B cell (primary cell): ENCODE measurements around the gene DDRGK1. TPM values are rescaled to one million over a fixed set of nuclear protein-coding genes. Genes with fewer than 3 reads are reported as not detected.

Experiments
- ATAC-seq: fragments of 200-7000 bp; cut with Tn5 transposase; one replicate; pipeline ENCODE4 v1.10.0; 2021; ENCODE audit warnings: low read depth, mild to moderate bottlenecking, moderate number of reproducible peaks, moderate library complexity
- CTCF ChIA-PET: fragments of 350-600 bp; sonication (Branson Sonifier 250); formaldehyde crosslinking; loops from one replicate; lab custom pipeline; 2021; ENCODE audit warnings: antibody characterized with exemption, inconsistent platforms; lab: Charles Lee
- POLR2A ChIA-PET: fragments of 350-600 bp; sonication (Branson Sonifier 250); formaldehyde crosslinking; loops from one replicate; lab custom pipeline; 2021; ENCODE audit warnings: antibody characterized with exemption; lab: Charles Lee
- DNase-seq: peaks from one replicate; pipeline ENCODE4 v3.0.0; 2013
- H2AFZ ChIP-seq: 2 replicates; pipeline ENCODE4 v1.6.1; 2012; ENCODE audit warnings: mild to moderate bottlenecking, low read depth, low read length; ENCODE audit not compliant: insufficient read depth, poor library complexity, severe bottlenecking
- H3K27ac ChIP-seq, 2 donors: 1 replicate in 1 of 2; 2 replicates in 1 of 2; pipeline ENCODE4 v1.5.1; 2012 to 2013; ENCODE audit warnings: low read length in 2 of 2, mild to moderate bottlenecking in 2 of 2, moderate library complexity in 1 of 2
- H3K27me3 ChIP-seq, 4 experiments: fragments of 200-600 bp in 1 of 4; sonication (generic) in 1 of 4; replicated peaks in 1 of 4; 1 replicate in 2 of 4; 2 replicates in 2 of 4; pipeline versions ENCODE4 v1.6.1 to v1.7.0; 2013 to 2016; ENCODE audit warnings: low read length in 3 of 4, mild to moderate bottlenecking in 2 of 4, mixed read lengths in 1 of 4, moderate library complexity in 1 of 4; ENCODE audit not compliant: insufficient read depth in 4 of 4, control insufficient read depth in 3 of 4; ENCODE audit errors: control extremely low read depth in 1 of 4
- H3K36me3 ChIP-seq, 2 experiments: replicated peaks in 1 of 2; 1 replicate in 1 of 2; 2 replicates in 1 of 2; pipeline versions ENCODE4 v1.6.1 to v1.7.1; 2013; ENCODE audit warnings: low read length in 1 of 2; ENCODE audit not compliant: insufficient read depth in 2 of 2, control insufficient read depth in 1 of 2; ENCODE audit errors: control extremely low read depth in 1 of 2, extremely low read depth in 1 of 2
- H3K4me1 ChIP-seq, 2 donors: fragments of 200-600 bp in 1 of 2; sonication (generic) in 1 of 2; 1 replicate in 1 of 2; 2 replicates in 1 of 2; pipeline versions ENCODE4 v1.5.1 to v1.6.1; 2013 to 2017; ENCODE audit warnings: low read length in 2 of 2; ENCODE audit not compliant: control insufficient read depth in 2 of 2, insufficient read depth in 2 of 2
- H3K4me2 ChIP-seq: replicated peaks from 2 replicates; pipeline ENCODE3; 2012; ENCODE audit warnings: mild to moderate bottlenecking, low read depth, low read length; ENCODE audit not compliant: poor library complexity, severe bottlenecking
- H3K4me3 ChIP-seq, 5 experiments: fragments of 200-600 bp in 1 of 5; sonication (generic) in 1 of 5; 1 replicate in 3 of 5; 2 replicates in 2 of 5; pipeline versions ENCODE4 v1.5.1 to v1.7.0; 2011 to 2016; ENCODE audit warnings: low read length in 4 of 5, mild to moderate bottlenecking in 4 of 5, low read depth in 2 of 5, control low read depth in 1 of 5, moderate library complexity in 1 of 5; ENCODE audit not compliant: insufficient read depth in 1 of 5; ENCODE audit errors: control extremely low read depth in 1 of 5, extremely low read depth in 1 of 5
- H3K79me2 ChIP-seq: fragments of 200-600 bp; sonication (generic); one replicate; pipeline ENCODE4 v1.6.0; 2016; ENCODE audit warnings: low read length; ENCODE audit not compliant: control insufficient read depth, insufficient read depth
- H3K9ac ChIP-seq: fragments of 200-600 bp; sonication (generic); 2 replicates; pipeline ENCODE4 v1.6.1; 2017; ENCODE audit warnings: mild to moderate bottlenecking, low read length, moderate library complexity
- H3K9me3 ChIP-seq, 3 donors: one replicate each; pipeline versions ENCODE4 v1.6.1 to v1.7.1; 2013; ENCODE audit warnings: low read length in 2 of 3; ENCODE audit not compliant: control insufficient read depth in 2 of 3, insufficient read depth in 1 of 3; ENCODE audit errors: control extremely low read depth in 1 of 3
- H4K20me1 ChIP-seq: 2 replicates; pipeline ENCODE4 v1.6.0; 2012; ENCODE audit warnings: mild to moderate bottlenecking, low read length; ENCODE audit not compliant: insufficient read depth, control insufficient read depth, poor library complexity, severe bottlenecking
- H3K27ac Mint-ChIP-seq: one replicate; pipeline ENCODE4 v1.8.0; 2021; ENCODE audit warnings: mixed read lengths
- H3K27me3 Mint-ChIP-seq: one replicate; pipeline ENCODE4 v1.8.0; 2021; ENCODE audit warnings: mixed read lengths
- H3K4me1 Mint-ChIP-seq: one replicate; pipeline ENCODE4 v1.8.0; 2021; ENCODE audit warnings: mixed read lengths
- H3K4me3 Mint-ChIP-seq: one replicate; pipeline ENCODE4 v1.8.0; 2021; ENCODE audit warnings: mixed read lengths
- H3K9me3 Mint-ChIP-seq: one replicate; pipeline ENCODE4 v1.8.0; 2022; ENCODE audit warnings: mixed read lengths; ENCODE audit not compliant: insufficient read depth
- CTCF ChIP-seq: fragments of 200-600 bp; IDR thresholded peaks from one replicate; pipeline ENCODE4 v1.8.0; 2022; ENCODE audit warnings: antibody characterized with exemption, mild to moderate bottlenecking
- EZH2 ChIP-seq: IDR thresholded peaks from 2 replicates; pipeline ENCODE4 v1.6.1; 2012; ENCODE audit warnings: borderline replicate concordance, low read depth, mild to moderate bottlenecking, moderate library complexity, low read length; ENCODE audit not compliant: insufficient read depth, poor library complexity, severe bottlenecking
- WGBS: methylation state at CpG from one replicate; pipeline ENCODE4 v1.1.5; 2013; ENCODE audit warnings: missing lambda C conversion rate; ENCODE audit not compliant: insufficient coverage; 5-methylcytosine and 5-hydroxymethylcytosine counted together
- intact Hi-C: fragments of 100-400 bp; cut with micrococcal nuclease; formaldehyde crosslinking; loops from one replicate; pipeline ENCODE4 v1.10.0; 2022
- polyA plus RNA-seq: library from polyadenylated mRNA; depleted of rRNA; stranded (reverse); fragments of >200 nt; gene quantifications from 2 replicates; pipeline ENCODE4 v1.2.3, GENCODE V29; 2012
- total RNA-seq, 2 donors: library from RNA; stranded (reverse); fragments of 120-200 nt in 1 of 2; gene quantifications; 1 replicate in 1 of 2; 2 replicates in 1 of 2; pipeline versions ENCODE4 v1.2.3 to v1.2.4, GENCODE V29; 2013 to 2022

Gene DDRGK1
- total and polyA plus RNA-seq, 2 donors (not counting 1 experiment from before 2014, with no cell fraction given) = 35.6 to 51.9 TPM

GRCh38 chr20:3161316-3162079 is 43.0 kb downstream of the DDRGK1 start:
- peaks cover 3% of the 10 kb centered on the region for H3K27me3 Mint-ChIP-seq
- WGBS = 88% methylated on average over 3 of the region's 5 CpGs
- ATAC-seq (no peak), DNase-seq (no peak)
- Histone ChIP-seq H3K4me1 (peaks cover 24 to 34% of the 10 kb centered on the region in 2 donors), H3K27ac (no peak overlapping the region), H3K9me3 (peaks cover 0 to 4% (median 0%) of the 10 kb centered on the region in 3 donors), H3K27me3 (peaks cover 0 to 20% (median 4%) of the 10 kb centered on the region in 4 experiments), H4K20me1 (peaks cover 22% of the 10 kb centered on the region), H2AFZ (no peak overlapping the region), H3K4me2 (no peak overlapping the region), H3K4me3 (no peak overlapping the region), H3K9ac (no peak overlapping the region), H3K79me2 (peaks cover 43% of the 10 kb centered on the region), H3K36me3 (peaks cover 0 to 2% of the 10 kb centered on the region in 2 experiments)
- ChIA-PET CTCF (no interaction called here), POLR2A (interaction anchor here (1.5 kb wide), 1 partner anchor 42 kb away, joined by 3 read pairs; no protein-coding TSS in a partner anchor)
- TF ChIP-seq CTCF = no peak
- no peak for TF ChIP-seq EZH2
- H3K4me1 Mint-ChIP-seq = peaks cover 33% of the 10 kb centered on the region
- intact Hi-C loops = no loop called here
- H3K9me3 Mint-ChIP-seq = no peaks in the 10 kb centered on the region
- peak overlapping the region; percentile 46 for H3K27ac Mint-ChIP-seq
- peak overlapping the region; percentile 61 for H3K4me3 Mint-ChIP-seq

- no peaks in the 10 kb centered on the region for H3K9me3 ChIP-seq
- H3K27me3 ChIP-seq = peaks cover 0 to 10% (median 0%) of the 10 kb centered on the region in 4 experiments
- H3K79me2 ChIP-seq = peaks cover 54% of the 10 kb centered on the region
- TF ChIP-seq EZH2 (no peak), CTCF (no peak)
- intact Hi-C loops = no loop called here
- Mint-ChIP-seq H3K4me1 (peaks cover 41% of the 10 kb centered on the region), H3K27ac (peak overlapping the region; percentile 37), H3K27me3 (no peaks in the 10 kb centered on the region), H3K9me3 (no peaks in the 10 kb centered on the region), H3K4me3 (peak overlapping the region; percentile 41)
- no peak for DNase-seq
- H3K9ac ChIP-seq = peak overlapping the region; percentile 89
- H3K4me2 ChIP-seq = peak overlapping the region; percentile 74
- WGBS = 94% methylated on average over 5 of the region's 6 CpGs
- peaks cover 32 to 38% of the 10 kb centered on the region in 2 donors for H3K4me1 ChIP-seq
- POLR2A ChIA-PET = interaction anchor here (0.5 to 1.5 kb wide), 2 partner anchors 43 to 58 kb away, joined by 3 to 9 read pairs; no protein-coding TSS in a partner anchor
- peaks cover 27% of the 10 kb centered on the region for H4K20me1 ChIP-seq
- peaks cover 0 to 3% of the 10 kb centered on the region in 2 experiments for H3K36me3 ChIP-seq
- ATAC-seq = no peak
- peak overlapping the region; percentile 94 for H2AFZ ChIP-seq
- CTCF ChIA-PET = interaction anchor here (0.7 kb wide), 1 partner anchor 815 kb away, joined by 3 read pairs; no protein-coding TSS in a partner anchor
- H3K4me3 ChIP-seq = peak overlapping the region; percentile 83 to 98 (median 94)
- peak overlapping the region in 1 of 2 donors; percentile 90 for H3K27ac ChIP-seq
Measured at GRCh38 chr20:3160418-3160817, 44.1 kb downstream of the DDRGK1 start.
